Keratinocyte (primary cell): ENCODE data around the gene CASQ1. TPM values are rescaled to one million over a fixed set of nuclear protein-coding genes. Genes with fewer than 3 reads are reported as not detected.

Experiments
- DNase-seq: peaks from one replicate; pipeline ENCODE4 v3.0.0-alpha.2; 2011; ENCODE audit warnings: low read depth, missing footprints, low spot score
- FAIRE-seq: peaks from 2 replicates; lab custom pipeline; 2011; peaks lifted over from hg19 to GRCh38; lab: Jason Lieb, UNC
- H2AFZ ChIP-seq: 2 replicates; pipeline ENCODE4 v1.6.0; 2012; ENCODE audit warnings: low read length, control low read depth, inconsistent platforms; ENCODE audit not compliant: control insufficient read depth
- H3K27ac ChIP-seq: 2 replicates; pipeline ENCODE4 v1.5.1; 2011; ENCODE audit warnings: low read length; ENCODE audit not compliant: control insufficient read depth, insufficient read depth
- H3K27me3 ChIP-seq: 3 replicates; pipeline ENCODE4 v1.6.0; 2011; ENCODE audit warnings: low read length; ENCODE audit not compliant: control insufficient read depth, insufficient read depth; ENCODE audit errors: extremely low read depth
- H3K36me3 ChIP-seq, 2 experiments: 2 replicates in 1 of 2; 3 replicates in 1 of 2; pipeline ENCODE4 v1.5.1; 2011; ENCODE audit warnings: low read length in 2 of 2, mild to moderate bottlenecking in 1 of 2; ENCODE audit not compliant: control insufficient read depth in 2 of 2, insufficient read depth in 2 of 2; ENCODE audit errors: extremely low read depth in 1 of 2
- H3K4me1 ChIP-seq: 3 replicates; pipeline ENCODE4 v1.5.1; 2011; ENCODE audit warnings: low read length; ENCODE audit not compliant: control insufficient read depth, insufficient read depth; ENCODE audit errors: extremely low read depth
- H3K4me2 ChIP-seq: 3 replicates; pipeline ENCODE4 v1.6.0; 2011; ENCODE audit warnings: low read depth, low read length; ENCODE audit not compliant: control insufficient read depth, insufficient read depth; ENCODE audit errors: extremely low read depth
- H3K4me3 ChIP-seq, 3 experiments: fragments of 200-600 bp in 1 of 3; sonication (generic) in 1 of 3; 2 replicates in 2 of 3; 3 replicates in 1 of 3; pipeline ENCODE4 v1.5.1; 2011 to 2016; ENCODE audit warnings: low read length in 3 of 3, mild to moderate bottlenecking in 3 of 3, control low read depth in 2 of 3, inconsistent platforms in 1 of 3, low read depth in 1 of 3, mixed read lengths in 1 of 3, mixed run types in 1 of 3, moderate library complexity in 1 of 3; ENCODE audit not compliant: control insufficient read depth in 2 of 3, insufficient read depth in 2 of 3; ENCODE audit errors: extremely low read depth in 1 of 3
- H3K79me2 ChIP-seq: 2 replicates; pipeline ENCODE4 v1.6.0; 2012; ENCODE audit warnings: low read length; ENCODE audit not compliant: control insufficient read depth, insufficient read depth
- H3K9ac ChIP-seq: 3 replicates; pipeline ENCODE4 v1.6.0; 2011; ENCODE audit warnings: low read length; ENCODE audit not compliant: control insufficient read depth, insufficient read depth; ENCODE audit errors: extremely low read depth
- H3K9me1 ChIP-seq: 3 replicates; pipeline ENCODE4 v1.6.0; 2011; ENCODE audit warnings: low read length; ENCODE audit not compliant: control insufficient read depth, insufficient read depth; ENCODE audit errors: extremely low read depth
- H3K9me3 ChIP-seq: 2 replicates; pipeline ENCODE4 v1.5.1; 2012; ENCODE audit warnings: low read depth, low read length; ENCODE audit not compliant: control insufficient read depth
- H4K20me1 ChIP-seq: 3 replicates; pipeline ENCODE4 v1.6.0; 2011; ENCODE audit warnings: low read length; ENCODE audit not compliant: control insufficient read depth, insufficient read depth; ENCODE audit errors: extremely low read depth
- CTCF ChIP-seq, 3 experiments: IDR thresholded peaks in 1 of 3; conservative IDR thresholded peaks in 1 of 3; optimal IDR thresholded peaks in 1 of 3; 2 replicates in 2 of 3; 3 replicates in 1 of 3; pipeline versions ENCODE3 to v1.5.1; 2011; ENCODE audit warnings: low read length in 3 of 3, mild to moderate bottlenecking in 3 of 3, moderate library complexity in 2 of 3, control low read depth in 1 of 3, inconsistent platforms in 1 of 3; ENCODE audit not compliant: insufficient read depth in 2 of 3; ENCODE audit errors: extremely low read depth in 1 of 3
- EZH2 ChIP-seq: IDR thresholded peaks from one replicate; pipeline ENCODE4 v1.6.1; 2012; ENCODE audit warnings: inconsistent platforms, mild to moderate bottlenecking, low read length, moderate library complexity
- dilution Hi-C: fragments of 300-500 bp; cut with MboI; formaldehyde crosslinking; loops from one replicate; pipeline ENCODE4 v1.7.0; 2020; ENCODE audit warnings: low sequenced_read_pairs; ENCODE audit not compliant: extremely low pct_ligation_motif_present
- polyA plus RNA-seq, 5 experiments: library from polyadenylated mRNA; depleted of rRNA in 3 of 5; stranded (reverse) in 3 of 5; stranded (forward) in 1 of 5; unstranded in 1 of 5; fragments of >200 nt; gene quantifications; 1 replicate in 1 of 5; 2 replicates in 3 of 5; 3 replicates in 1 of 5; pipeline versions ENCODE4 v1.2.1 to v1.2.3, GENCODE V29; 2011 to 2012; ENCODE audit warnings: missing spikeins in 2 of 5, low read depth in 1 of 5, low replicate concordance in 1 of 5

The CASQ1 gene
- polyA plus RNA-seq, 1 donor (not counting 4 experiments of a cell fraction or from before 2014, with no cell fraction given), result not detected

GRCh38 chr1:160191756-160192155, 1.4 kb downstream of the CASQ1 start:
- FAIRE-seq, result no peak

GRCh38 chr1:160192234-160192633, 1.9 kb downstream of the CASQ1 start:
- H3K9ac ChIP-seq, result no peak overlapping the region
- FAIRE-seq, result no peak
- no peaks in the 10 kb centered on the region for H3K79me2 ChIP-seq
- H2AFZ ChIP-seq, result no peak overlapping the region
- TF ChIP-seq CTCF (optimal IDR thresholded peaks at IDR 0.05 in 1 of 3, IDR thresholded peaks at IDR 0.05 in 1 of 3, conservative IDR thresholded peaks at IDR 0.05 in 1 of 3; ENCODE audit: extremely low read depth in 1 of 3, insufficient read depth in 2 of 3, low read length in 3 of 3) (no peak), EZH2 (no peak)
- H4K20me1 ChIP-seq, result no peaks in the 10 kb centered on the region
- H3K4me2 ChIP-seq, result no peak overlapping the region
- no peak overlapping the region for H3K4me3 ChIP-seq
- no peak overlapping the region for H3K27ac ChIP-seq
- peaks cover 2% of the 10 kb centered on the region for H3K27me3 ChIP-seq
- no peaks in the 10 kb centered on the region for H3K4me1 ChIP-seq
- H3K36me3 ChIP-seq, result no peaks in the 10 kb centered on the region
- dilution Hi-C loops, result no loop called here
- DNase-seq, result no peak
- H3K9me1 ChIP-seq, result no peaks in the 10 kb centered on the region
- H3K9me3 ChIP-seq, result no peaks in the 10 kb centered on the region

More at GRCh38 chr1:160191756-160192155, 1.4 kb downstream of the CASQ1 start:
- no peaks in the 10 kb centered on the region for H3K4me1 ChIP-seq
- H3K9me1 ChIP-seq, result no peaks in the 10 kb centered on the region
- H3K4me2 ChIP-seq, result no peak overlapping the region
- no peak overlapping the region for H2AFZ ChIP-seq
- H3K9ac ChIP-seq, result no peak overlapping the region
- no peaks in the 10 kb centered on the region for H4K20me1 ChIP-seq
- no peak overlapping the region for H3K27ac ChIP-seq
- no peak overlapping the region for H3K4me3 ChIP-seq
- no peaks in the 10 kb centered on the region for H3K36me3 ChIP-seq
- TF ChIP-seq CTCF (optimal IDR thresholded peaks at IDR 0.05 in 1 of 3, IDR thresholded peaks at IDR 0.05 in 1 of 3, conservative IDR thresholded peaks at IDR 0.05 in 1 of 3; ENCODE audit: extremely low read depth in 1 of 3, insufficient read depth in 2 of 3, low read length in 3 of 3), result no peak
- no peak for TF ChIP-seq EZH2
- peaks cover 7% of the 10 kb centered on the region for H3K27me3 ChIP-seq
- H3K79me2 ChIP-seq, result no peaks in the 10 kb centered on the region
- no peaks in the 10 kb centered on the region for H3K9me3 ChIP-seq
- no peak for DNase-seq
- dilution Hi-C loops, result no loop called here
